ENCODE data around the gene CDK14.

GRCh38 chr7:91240376-91240941, 644.3 kb downstream of the CDK14 start:
- TF ChIP-seq POLR2A (IDR thresholded peaks at IDR 0.05) (no peak), CTCF (IDR thresholded peaks at IDR 0.05) (no peak)

All from stomach (tissue), 4 donors.